NCI-H1930 (cell line): Measurements from ENCODE around the gene CDKN2B-AS1.

ENCODE experiments used
- DNase-seq, 2 experiments: peaks; one replicate each; lab custom pipeline; 2025; lab: John Stamatoyannopoulos, UW

Gene CDKN2B-AS1

DNA sequence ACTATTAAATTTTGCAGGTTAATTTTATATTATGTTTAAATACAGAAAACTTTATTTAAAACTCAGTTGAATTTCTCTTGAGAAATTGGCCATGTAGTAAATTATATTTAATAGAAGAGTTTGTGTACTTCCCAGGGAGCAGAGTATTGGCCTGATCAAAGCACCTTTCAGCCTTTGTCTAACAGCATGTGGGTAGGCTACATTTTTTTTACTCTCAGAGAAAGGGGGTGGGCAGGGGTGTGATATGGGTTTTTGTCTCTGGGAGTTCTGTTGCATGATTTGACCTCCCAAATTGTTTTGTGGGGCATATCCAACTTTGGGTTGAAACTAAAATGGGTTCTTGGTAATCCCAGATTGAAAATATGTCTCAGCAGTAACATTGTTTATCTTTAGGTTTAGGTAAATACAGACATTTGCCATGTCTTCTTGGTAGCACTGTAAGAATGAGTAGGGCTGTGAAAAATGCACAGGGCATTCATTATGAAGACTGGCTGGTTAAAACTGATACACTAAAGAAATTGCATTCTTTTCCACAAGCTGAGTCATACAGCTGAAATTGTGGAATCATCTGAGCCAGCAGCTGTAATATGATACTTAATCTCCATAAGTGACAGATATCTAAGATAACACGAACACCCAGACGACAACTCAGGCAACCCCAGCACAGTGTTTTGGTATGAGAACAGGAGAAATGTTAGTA is 89.9 kb downstream of the CDKN2B-AS1 start:
- DNase-seq, result no peak

DNA sequence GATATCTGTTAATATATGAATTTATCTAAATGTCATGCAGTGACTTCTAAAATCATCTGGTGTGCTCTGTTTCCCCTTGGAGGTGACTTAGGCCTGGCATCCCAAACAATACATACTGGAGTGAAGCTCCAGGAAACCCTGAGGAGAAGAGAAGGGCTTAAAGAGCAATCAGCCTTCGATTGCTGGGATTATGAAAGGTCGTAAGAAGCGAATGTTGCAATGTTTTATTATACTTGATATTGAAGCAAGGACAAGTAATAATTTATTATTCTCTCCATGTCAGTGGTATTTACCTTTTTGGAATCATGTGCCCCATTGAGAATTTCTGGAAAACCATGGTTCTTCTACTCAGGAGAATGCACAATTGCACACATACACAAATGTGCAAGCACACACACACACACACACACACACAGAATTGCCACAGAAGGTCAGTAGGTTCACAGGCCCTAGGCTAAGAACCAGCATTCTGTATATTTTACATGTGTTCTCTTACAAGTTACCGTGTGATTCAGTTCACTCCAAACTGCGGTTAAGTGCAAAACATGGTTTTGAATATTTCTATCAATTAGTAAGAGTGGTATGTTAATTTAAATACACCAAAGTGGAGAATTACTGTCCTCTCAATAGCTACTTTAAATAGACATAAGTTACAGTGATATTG is 93.6 kb downstream of the CDKN2B-AS1 start:
- DNase-seq, result no peak

DNA sequence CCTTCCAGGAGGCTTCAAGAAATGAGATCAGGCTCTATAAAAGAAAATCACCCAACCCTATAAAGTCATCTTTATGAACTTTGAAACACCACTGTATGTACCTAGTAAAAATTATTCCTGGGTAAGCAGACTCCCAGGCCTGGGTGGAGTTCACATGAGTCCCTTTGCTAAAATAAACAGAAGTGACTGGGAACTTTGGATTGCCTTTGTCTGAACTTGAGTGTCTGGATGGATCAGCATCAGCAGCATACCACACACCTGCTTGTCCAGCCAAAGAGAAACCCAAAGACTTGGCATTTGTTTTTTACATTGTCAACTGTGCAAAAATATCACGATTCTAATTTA is 94.1 kb downstream of the CDKN2B-AS1 start:
- no peak for DNase-seq

DNA sequence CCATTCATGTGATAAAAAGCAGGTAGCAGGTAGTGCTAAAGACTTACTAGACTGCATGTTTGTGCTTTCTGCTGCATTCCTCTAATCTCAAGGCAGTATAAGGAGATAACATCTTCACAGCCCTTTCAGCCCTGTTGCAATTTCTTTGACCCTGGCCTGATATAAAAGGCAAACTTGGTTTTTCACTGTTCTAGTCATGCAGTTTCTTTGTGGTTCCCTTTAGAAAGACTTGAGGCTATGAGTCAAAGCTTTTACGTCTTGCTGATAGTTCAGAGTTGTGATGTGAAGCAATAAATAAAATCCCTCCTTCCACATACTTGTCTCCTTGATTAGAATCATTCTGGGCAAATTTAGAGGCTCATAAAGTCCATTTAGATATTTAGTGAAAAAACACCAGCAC is 103.1 kb downstream of the CDKN2B-AS1 start:
- no peak for DNase-seq

DNA sequence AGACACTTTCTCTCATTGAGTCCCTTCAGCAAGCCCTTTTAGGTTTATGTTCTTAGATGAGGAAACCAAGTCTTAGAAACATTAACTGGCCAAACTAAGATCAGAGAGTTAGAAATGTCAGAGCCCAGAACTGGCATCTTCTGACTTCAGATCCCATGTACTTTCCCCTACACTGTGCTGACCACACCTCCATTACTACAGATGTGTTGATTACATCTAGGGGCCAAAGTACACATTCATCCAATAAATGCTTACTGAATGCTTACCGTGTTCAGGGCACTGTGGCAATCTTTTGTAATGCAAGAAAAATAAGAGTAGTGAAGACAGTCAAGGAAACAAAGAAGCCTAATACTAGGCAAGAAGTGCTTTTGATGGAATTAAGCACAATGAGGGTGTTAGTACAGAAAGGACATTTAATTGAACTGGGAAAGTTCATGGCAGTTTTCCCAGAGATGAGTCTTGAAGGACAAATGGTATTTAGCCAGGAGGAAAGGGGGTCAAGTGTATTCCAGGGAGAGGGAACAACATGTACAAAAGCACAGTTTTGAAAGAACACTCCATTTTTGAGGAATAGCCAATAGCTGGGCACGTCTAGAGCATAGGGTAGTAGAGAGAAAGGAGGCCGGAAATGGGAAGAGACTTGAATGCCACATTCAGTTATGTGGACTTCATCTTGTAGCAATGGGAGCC is 104.2 kb downstream of the CDKN2B-AS1 start:
- no peak for DNase-seq

DNA sequence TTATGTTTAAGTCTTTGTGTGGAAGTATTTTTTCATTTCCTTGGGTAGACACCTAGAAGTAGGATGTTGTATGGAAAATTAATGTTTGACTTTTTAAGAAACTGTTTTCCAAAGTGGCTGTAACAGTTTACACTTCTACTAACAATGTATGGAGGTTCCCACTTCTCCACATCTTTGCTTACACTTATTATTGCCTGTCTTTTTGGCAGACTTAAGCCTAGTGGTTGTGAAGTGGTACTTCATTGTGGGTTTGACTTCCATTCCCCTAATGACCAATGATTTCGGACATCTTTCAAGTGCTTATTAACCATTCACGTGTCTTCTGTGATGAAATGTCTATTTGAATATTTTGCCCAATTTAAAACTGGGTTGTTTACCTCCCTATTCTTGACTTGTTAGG is 106.0 kb downstream of the CDKN2B-AS1 start:
- DNase-seq, result no peak

DNA sequence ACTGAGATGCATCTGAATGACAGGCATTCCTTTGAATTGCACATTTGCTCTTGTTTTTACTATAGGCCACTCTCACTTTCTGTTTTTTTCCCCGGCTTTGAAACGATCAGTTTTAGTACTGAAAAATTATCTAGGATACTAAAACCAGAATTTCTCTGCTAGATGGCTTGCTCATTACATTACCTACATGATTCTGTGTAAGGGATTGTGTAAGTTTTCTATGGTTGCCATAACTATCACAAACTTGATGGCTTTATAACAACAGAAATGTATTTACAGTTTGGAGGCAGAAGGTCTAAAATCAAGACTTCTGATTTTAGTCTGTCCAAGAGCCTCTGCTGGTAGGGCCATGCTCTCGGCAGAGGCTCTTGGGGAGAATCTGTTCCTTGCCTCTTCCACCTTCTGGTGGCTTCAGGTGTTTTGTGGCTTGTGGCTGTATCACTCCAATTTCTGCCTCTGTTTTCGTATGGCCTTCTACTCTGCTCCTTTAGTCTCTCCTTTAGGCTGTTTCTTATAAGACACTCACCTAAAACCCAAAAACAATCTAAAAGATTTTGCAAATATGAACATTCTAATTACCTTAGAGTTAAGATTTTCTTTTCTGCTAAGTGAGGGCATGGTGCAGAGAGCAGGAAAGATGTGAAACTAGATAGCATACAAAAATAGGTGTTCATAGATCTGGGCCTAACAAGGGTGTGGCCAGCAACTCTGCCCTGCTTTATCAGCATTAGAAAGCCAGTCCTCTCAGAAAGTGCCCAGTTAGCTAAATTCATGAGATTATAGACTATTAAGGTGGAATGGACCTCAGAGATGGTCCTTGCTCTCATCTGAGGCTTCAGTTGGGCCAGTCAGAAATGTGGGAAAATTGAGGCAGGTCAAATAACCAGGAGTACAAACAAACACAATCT is 107.8 kb downstream of the CDKN2B-AS1 start:
- no peak for DNase-seq

DNA sequence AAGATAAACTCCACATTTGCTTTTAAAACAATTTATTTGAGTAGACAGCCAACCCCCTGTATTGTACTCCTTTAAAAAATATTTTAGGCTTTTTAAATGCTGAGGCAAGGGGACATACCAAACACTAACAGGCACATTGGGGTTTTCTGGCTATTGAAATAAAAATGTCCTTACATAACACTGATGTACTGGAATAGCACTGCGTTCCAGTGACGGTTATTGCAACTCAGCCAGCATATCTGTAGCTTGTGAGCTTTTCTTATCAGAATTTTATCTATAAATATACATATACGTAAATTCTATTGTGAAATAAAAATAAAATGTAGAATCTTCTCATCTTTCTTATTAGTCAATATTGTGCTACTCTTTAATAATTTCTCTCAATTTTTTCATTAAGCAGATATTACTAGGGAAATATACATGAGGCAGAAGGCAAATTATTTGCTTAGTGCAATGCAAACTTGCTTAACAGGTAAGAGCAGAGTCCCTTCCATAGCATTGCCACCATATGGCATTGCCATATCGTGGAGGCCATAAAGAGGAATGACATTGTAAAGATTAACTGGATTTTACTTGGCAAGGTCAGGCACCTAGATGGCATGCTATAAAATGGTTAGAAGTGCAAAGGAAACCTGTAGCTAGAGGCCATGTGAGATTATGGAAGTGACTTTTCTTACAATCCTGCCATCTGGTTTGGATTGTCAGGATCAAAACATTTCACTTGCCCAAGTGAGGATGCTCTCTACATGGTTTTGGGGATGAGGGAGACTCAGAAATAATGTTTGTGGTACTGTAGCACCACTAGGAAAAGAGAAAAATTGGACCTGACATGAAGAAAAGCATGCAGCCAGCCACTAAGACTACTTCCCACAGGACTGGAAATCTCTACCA is 109.3 kb downstream of the CDKN2B-AS1 start:
- DNase-seq, result no peak

DNA sequence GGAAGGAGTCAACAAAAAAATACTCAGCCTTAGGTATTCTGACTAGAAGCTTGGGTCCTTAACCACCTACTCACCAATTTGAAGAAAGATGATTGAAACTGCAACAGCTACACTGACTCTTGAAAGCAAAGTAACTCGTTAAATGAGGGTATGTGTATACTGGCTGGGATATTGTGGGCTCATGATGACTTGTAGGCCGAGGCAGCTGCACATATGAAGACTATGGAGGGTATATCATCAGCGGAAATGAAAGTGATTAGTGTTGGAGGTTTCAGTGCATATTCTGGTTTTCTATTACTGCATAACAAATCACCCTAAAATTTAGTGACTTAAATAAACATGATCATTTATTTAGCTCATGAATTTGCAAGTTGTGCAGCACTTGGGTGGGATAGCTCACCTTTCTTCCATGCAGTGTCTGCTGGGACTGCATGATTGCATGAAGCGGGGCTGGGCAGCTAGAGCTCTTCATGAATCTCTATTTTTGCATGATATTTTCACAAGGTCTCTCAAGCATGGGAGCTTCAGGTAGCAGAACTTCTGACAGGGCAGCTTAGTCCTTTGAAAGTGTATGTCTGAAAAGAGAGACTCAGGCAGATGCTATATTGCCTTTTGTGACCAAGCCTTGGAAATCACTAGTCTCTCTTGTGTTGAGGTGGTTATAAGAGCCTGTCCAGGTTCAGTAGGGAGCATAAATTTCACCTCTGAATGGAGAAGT is 110.6 kb downstream of the CDKN2B-AS1 start:
- DNase-seq, result no peak

DNA sequence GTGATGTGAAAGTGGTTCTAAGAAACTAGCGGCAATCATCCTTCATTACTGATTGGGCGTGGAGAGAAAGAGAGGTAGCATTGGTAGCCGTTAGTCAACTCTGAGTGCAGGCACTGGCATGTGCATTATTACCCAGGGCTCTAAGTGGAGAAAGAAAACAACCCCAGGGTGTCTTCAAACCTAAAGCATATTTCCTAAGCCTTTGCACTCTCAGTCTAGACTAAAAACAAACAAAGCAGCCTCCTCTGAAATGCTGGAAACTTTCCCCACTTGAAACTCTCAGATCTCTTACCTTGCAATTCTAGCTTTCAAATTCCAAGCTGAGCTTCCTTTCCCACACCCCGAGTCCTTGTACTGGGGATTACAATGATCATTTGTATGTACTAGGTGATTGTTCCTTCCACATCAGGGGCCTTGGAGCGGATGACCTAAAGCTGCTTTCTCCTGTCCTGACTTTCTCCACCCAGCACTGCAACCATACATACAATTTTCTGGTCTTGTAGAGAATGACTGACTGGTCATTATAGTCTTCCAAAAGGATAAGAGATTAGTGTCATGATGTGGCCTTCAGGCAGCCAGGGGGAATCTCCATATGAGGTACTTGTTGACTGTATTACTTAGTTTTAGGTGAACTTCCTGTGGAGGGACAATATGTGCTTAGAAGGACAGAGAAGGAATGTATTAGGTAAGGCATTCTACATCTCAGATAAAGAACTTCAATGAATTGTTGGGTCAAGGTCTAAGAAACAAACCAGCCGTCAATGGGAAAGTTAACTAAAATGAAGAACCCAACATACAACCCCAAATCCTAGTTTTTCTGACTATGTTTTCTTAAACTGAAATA is 112.8 kb downstream of the CDKN2B-AS1 start:
- no peak for DNase-seq

DNA sequence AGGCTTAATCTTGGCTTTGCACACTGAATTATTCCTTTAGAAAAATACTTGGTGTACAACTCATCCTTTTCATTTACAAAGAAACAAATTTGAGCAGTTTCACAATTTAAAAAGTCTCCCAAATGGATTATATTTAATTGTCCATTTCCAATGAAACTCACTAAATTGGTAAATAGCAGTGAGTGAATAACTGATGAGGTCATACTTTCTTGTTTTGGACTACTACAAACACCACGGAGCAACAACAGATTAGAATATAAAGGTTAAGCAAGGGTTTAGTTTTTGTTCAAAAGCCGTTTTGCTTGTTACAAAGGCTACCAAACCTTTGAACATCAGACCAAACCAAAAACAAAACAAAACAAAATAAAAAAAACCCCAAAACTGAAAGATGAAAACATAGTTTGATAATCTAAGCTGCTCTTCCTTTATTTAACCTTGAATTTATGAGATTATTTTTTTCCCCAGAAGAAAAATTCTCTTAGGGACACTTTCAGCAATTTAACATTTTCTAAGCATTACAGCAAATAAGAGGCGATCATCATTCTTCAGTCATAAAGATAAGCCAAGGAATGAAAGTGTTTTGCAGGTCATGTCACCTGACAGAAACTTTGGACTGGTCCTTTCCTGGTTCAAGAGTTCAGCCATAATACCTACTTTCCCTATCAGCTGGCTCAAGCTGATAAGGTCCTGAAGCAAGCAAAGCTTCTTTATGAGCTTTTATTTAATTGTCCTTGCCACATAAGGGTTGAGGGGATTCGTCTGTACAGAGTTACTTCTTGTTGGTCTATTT is 114.2 kb downstream of the CDKN2B-AS1 start:
- DNase-seq, result no peak

DNA sequence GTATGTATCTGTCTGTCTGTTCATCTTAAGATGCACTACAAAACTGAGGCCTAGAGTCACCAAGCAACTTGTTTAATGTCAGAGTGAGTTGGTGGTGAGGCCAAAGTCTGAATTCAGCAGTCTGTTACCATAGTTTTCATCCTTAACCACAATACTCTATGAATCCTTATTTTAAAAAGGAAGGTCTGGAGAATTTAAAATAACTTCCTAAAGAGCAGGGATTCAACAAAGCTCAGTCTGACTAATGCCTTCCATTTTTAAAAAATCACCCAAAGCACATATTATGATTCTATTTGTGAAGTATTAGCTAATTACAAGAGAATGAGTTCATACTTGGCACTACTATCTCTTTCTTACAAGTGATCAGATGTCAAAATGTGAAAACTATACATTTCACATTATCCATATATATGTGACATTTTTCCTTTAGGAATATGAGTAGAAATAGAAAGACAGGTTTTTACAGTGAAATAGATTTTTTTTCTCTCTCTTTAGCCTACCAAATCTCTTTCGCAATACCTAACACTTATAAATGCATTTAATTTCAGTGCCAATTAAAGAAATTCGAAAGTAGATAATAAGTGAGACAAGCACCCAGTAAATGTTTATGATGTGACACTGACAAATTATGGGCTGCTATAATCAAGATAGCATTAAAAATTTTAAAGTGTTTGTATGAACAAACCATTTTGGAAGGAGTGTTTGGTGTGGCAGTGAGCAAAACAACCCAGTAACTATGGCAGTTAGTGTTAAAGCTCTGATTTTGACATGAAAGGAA is 116.8 kb downstream of the CDKN2B-AS1 start:
- DNase-seq, result no peak

DNA sequence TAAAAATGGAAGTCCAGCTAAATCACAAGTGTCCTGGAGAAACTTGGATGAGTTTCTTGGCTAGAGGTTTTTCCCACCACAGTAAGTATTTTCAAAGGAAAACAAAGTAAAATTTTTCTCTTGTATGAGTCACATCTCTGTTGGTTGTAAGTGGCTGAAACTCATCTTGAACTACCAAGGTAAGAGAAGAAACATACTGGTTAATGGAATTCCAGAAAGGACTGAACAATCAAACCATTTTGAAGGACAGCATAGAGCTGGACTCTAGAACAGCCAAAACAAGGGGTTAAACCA is 117.3 kb downstream of the CDKN2B-AS1 start:
- no peak for DNase-seq

DNA sequence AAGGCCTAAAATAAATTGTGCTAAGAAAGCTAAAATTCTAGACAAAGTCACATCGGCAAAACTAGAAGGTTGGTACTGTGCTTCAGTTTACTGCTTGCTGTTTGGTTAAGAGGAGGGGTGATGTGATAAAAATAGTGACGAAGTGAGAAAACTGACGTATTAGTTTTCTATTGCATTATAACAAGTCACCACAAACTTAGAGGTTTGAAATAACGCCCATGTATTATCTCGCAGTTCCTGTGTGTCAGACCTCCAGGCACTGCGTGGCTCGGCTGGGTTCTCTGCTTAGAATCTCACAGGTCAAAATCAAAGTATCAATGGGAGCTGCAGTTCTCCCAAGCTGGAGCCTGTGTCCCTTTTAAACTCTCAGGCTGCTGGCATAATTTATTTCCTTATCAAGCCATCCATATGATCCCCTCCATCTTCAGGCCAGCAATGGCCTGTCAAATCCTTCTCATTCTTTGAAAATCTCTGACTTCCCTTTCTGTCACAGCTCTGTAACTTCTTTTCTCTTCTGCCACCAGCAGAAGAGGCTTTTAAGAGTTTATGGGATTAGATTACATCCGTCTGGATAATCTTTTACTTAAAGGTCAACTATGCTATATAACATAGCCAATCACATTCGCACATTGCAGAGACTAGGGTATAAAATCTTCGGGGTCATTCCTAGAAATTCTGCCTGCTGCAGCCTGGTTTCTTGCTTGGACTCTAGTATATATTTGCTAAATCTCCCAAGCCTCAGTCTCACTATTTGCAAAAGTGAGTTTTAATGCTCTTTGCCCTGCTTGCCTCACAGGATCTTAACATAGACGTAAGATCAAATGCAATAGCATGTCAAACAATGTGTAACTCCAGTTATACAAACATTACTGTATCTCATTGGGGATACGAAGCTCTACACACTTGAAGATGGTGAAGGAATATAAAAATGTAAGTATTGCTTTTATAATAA is 118.6 kb downstream of the CDKN2B-AS1 start:
- DNase-seq, result no peak

DNA sequence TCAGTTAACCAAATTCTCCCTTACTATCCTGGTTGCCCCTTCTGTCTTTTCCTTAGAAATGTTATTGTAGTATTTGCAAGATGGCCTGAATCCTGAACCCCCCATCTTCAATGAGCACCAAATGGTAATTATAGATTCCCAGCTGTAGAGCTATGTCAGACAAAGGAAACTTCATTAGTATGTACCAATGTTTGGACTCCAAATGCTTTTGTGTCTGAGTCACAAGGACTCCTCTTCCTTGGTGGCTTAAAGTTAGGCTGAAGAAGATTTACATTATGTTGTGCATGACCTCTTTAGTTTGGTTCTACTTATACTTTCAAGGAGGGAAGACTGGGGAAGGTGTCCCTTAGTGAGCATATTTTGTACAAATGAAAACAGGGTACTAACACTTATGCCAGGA is 120.4 kb downstream of the CDKN2B-AS1 start:
- no peak for DNase-seq

DNA sequence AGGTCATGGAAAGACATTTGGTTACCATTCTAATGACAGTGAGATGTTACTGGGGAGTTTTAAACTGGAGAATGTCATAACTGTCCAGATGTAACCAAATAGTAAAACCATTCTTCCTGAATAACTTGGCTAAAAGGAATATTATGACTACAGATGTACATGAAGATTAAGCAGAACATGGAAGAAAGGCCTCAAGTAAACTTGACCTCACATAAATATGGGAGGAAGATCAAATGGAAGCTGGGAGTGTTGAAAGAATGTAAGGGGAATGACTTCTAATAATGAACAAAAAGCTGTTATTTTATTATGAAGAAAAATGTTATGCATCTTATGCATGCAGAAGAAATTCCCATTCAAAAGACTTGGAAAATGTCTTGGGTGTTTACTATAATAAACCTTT is 122.2 kb downstream of the CDKN2B-AS1 start:
- DNase-seq, result no peak
